Keratinocyte (primary cell): ENCODE data around the gene ANKS1B. TPM values are rescaled to one million over a fixed set of nuclear protein-coding genes. Genes with fewer than 3 reads are reported as not detected.

ENCODE experiments used
- DNase-seq: peaks from one replicate; pipeline ENCODE4 v3.0.0-alpha.2; 2011; ENCODE audit warnings: low read depth, missing footprints, low spot score
- FAIRE-seq: peaks from 2 replicates; lab custom pipeline; 2011; peaks lifted over from hg19 to GRCh38; lab: Jason Lieb, UNC
- H2AFZ ChIP-seq: 2 replicates; pipeline ENCODE4 v1.6.0; 2012; ENCODE audit warnings: low read length, control low read depth, inconsistent platforms; ENCODE audit not compliant: control insufficient read depth
- H3K27ac ChIP-seq: 2 replicates; pipeline ENCODE4 v1.5.1; 2011; ENCODE audit warnings: low read length; ENCODE audit not compliant: control insufficient read depth, insufficient read depth
- H3K27me3 ChIP-seq: 3 replicates; pipeline ENCODE4 v1.6.0; 2011; ENCODE audit warnings: low read length; ENCODE audit not compliant: control insufficient read depth, insufficient read depth; ENCODE audit errors: extremely low read depth
- H3K36me3 ChIP-seq, 2 experiments: 2 replicates in 1 of 2; 3 replicates in 1 of 2; pipeline ENCODE4 v1.5.1; 2011; ENCODE audit warnings: low read length in 2 of 2, mild to moderate bottlenecking in 1 of 2; ENCODE audit not compliant: control insufficient read depth in 2 of 2, insufficient read depth in 2 of 2; ENCODE audit errors: extremely low read depth in 1 of 2
- H3K4me1 ChIP-seq: 3 replicates; pipeline ENCODE4 v1.5.1; 2011; ENCODE audit warnings: low read length; ENCODE audit not compliant: control insufficient read depth, insufficient read depth; ENCODE audit errors: extremely low read depth
- H3K4me2 ChIP-seq: 3 replicates; pipeline ENCODE4 v1.6.0; 2011; ENCODE audit warnings: low read depth, low read length; ENCODE audit not compliant: control insufficient read depth, insufficient read depth; ENCODE audit errors: extremely low read depth
- H3K4me3 ChIP-seq, 3 experiments: fragments of 200-600 bp in 1 of 3; sonication (generic) in 1 of 3; 2 replicates in 2 of 3; 3 replicates in 1 of 3; pipeline ENCODE4 v1.5.1; 2011 to 2016; ENCODE audit warnings: low read length in 3 of 3, mild to moderate bottlenecking in 3 of 3, control low read depth in 2 of 3, inconsistent platforms in 1 of 3, low read depth in 1 of 3, mixed read lengths in 1 of 3, mixed run types in 1 of 3, moderate library complexity in 1 of 3; ENCODE audit not compliant: control insufficient read depth in 2 of 3, insufficient read depth in 2 of 3; ENCODE audit errors: extremely low read depth in 1 of 3
- H3K79me2 ChIP-seq: 2 replicates; pipeline ENCODE4 v1.6.0; 2012; ENCODE audit warnings: low read length; ENCODE audit not compliant: control insufficient read depth, insufficient read depth
- H3K9ac ChIP-seq: 3 replicates; pipeline ENCODE4 v1.6.0; 2011; ENCODE audit warnings: low read length; ENCODE audit not compliant: control insufficient read depth, insufficient read depth; ENCODE audit errors: extremely low read depth
- H3K9me1 ChIP-seq: 3 replicates; pipeline ENCODE4 v1.6.0; 2011; ENCODE audit warnings: low read length; ENCODE audit not compliant: control insufficient read depth, insufficient read depth; ENCODE audit errors: extremely low read depth
- H3K9me3 ChIP-seq: 2 replicates; pipeline ENCODE4 v1.5.1; 2012; ENCODE audit warnings: low read depth, low read length; ENCODE audit not compliant: control insufficient read depth
- H4K20me1 ChIP-seq: 3 replicates; pipeline ENCODE4 v1.6.0; 2011; ENCODE audit warnings: low read length; ENCODE audit not compliant: control insufficient read depth, insufficient read depth; ENCODE audit errors: extremely low read depth
- EZH2 ChIP-seq: IDR thresholded peaks from one replicate; pipeline ENCODE4 v1.6.1; 2012; ENCODE audit warnings: inconsistent platforms, mild to moderate bottlenecking, low read length, moderate library complexity
- dilution Hi-C: fragments of 300-500 bp; cut with MboI; formaldehyde crosslinking; loops from one replicate; pipeline ENCODE4 v1.7.0; 2020; ENCODE audit warnings: low sequenced_read_pairs; ENCODE audit not compliant: extremely low pct_ligation_motif_present
- polyA plus RNA-seq, 5 experiments: library from polyadenylated mRNA; depleted of rRNA in 3 of 5; stranded (reverse) in 3 of 5; stranded (forward) in 1 of 5; unstranded in 1 of 5; fragments of >200 nt; gene quantifications; 1 replicate in 1 of 5; 2 replicates in 3 of 5; 3 replicates in 1 of 5; pipeline versions ENCODE4 v1.2.1 to v1.2.3, GENCODE V29; 2011 to 2012; ENCODE audit warnings: missing spikeins in 2 of 5, low read depth in 1 of 5, low replicate concordance in 1 of 5
- TF ChIP-seq, protein P1 (sequence below), 3 experiments: IDR thresholded peaks in 1 of 3; conservative IDR thresholded peaks in 1 of 3; optimal IDR thresholded peaks in 1 of 3; 2 replicates in 2 of 3; 3 replicates in 1 of 3; pipeline versions ENCODE3 to v1.5.1; 2011; ENCODE audit warnings: low read length in 3 of 3, mild to moderate bottlenecking in 3 of 3, moderate library complexity in 2 of 3, control low read depth in 1 of 3, inconsistent platforms in 1 of 3; ENCODE audit not compliant: insufficient read depth in 2 of 3; ENCODE audit errors: extremely low read depth in 1 of 3

ANKS1B gene
- polyA plus RNA-seq, 1 donor (not counting 4 experiments of a cell fraction or from before 2014, with no cell fraction given), result not detected

DNA sequence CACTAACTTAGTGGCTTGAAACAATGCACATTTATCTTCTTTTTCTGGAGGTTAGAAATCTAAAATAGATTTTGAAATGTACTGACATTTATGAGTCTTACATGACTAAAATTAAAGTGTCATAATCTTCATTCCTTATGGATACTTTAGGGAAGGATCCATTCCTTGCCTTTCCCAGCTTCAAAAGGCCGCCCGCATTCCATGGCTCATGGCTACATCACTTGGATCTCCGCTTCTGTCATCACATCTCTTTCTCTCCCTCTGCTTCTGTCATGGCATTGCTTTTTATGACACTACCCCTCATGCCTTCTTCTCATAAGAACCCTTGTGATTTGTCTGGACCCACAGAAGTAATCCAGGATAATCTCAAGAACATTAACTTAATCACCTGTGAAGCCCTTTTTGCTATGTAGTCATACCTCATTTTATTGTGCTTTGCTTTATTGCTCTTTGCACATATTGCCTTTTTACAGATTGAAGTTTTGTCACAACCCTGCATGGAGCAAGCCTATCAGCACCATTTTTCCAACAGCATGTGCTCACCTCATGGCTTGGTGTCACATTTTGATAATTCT is 270.7 kb downstream of the ANKS1B start:
- dilution Hi-C loops, result no loop called here

DNA sequence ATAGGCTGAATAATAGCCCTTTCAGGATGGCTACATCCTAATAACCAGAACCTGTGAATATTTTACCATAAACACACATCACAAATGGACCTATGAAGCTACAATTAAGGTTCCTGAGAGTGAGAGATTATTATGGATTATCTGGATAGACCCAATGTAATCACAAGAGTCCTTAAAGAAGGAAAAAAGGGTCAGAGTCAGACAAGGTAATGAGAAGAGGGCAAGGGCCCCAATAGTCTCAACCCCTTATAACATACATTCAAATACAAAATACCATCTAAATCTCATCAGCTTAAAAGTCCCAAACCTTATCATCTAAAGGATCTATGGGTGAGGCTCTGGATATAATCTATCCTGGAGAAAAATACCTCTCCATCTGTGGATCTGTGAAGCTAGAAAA is 272.5 kb downstream of the ANKS1B start:
- no peak overlapping the region for H3K4me3 ChIP-seq
- TF ChIP-seq, protein P1, sequence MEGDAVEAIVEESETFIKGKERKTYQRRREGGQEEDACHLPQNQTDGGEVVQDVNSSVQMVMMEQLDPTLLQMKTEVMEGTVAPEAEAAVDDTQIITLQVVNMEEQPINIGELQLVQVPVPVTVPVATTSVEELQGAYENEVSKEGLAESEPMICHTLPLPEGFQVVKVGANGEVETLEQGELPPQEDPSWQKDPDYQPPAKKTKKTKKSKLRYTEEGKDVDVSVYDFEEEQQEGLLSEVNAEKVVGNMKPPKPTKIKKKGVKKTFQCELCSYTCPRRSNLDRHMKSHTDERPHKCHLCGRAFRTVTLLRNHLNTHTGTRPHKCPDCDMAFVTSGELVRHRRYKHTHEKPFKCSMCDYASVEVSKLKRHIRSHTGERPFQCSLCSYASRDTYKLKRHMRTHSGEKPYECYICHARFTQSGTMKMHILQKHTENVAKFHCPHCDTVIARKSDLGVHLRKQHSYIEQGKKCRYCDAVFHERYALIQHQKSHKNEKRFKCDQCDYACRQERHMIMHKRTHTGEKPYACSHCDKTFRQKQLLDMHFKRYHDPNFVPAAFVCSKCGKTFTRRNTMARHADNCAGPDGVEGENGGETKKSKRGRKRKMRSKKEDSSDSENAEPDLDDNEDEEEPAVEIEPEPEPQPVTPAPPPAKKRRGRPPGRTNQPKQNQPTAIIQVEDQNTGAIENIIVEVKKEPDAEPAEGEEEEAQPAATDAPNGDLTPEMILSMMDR (optimal IDR thresholded peaks at IDR 0.05 in 1 of 3, IDR thresholded peaks at IDR 0.05 in 1 of 3, conservative IDR thresholded peaks at IDR 0.05 in 1 of 3; ENCODE audit: extremely low read depth in 1 of 3, insufficient read depth in 2 of 3, low read length in 3 of 3), result no peak
- no peak overlapping the region for H3K4me2 ChIP-seq
- FAIRE-seq (no peak), DNase-seq (no peak)
- H3K36me3 ChIP-seq, result no peaks in the 10 kb centered on the region
- H3K9me1 ChIP-seq, result no peaks in the 10 kb centered on the region
- H4K20me1 ChIP-seq, result no peaks in the 10 kb centered on the region
- H3K9ac ChIP-seq, result no peak overlapping the region
- dilution Hi-C loops, result no loop called here
- no peaks in the 10 kb centered on the region for H3K9me3 ChIP-seq
- H3K27me3 ChIP-seq, result no peaks in the 10 kb centered on the region
- no peaks in the 10 kb centered on the region for H3K4me1 ChIP-seq
- H3K27ac ChIP-seq, result no peak overlapping the region
- no peaks in the 10 kb centered on the region for H3K79me2 ChIP-seq
- no peak overlapping the region for H2AFZ ChIP-seq

More for the DNA sequence above, 270.7 kb downstream of the ANKS1B start:
- FAIRE-seq (no peak), DNase-seq (no peak)
- Histone ChIP-seq H3K4me2 (no peak overlapping the region), H2AFZ (no peak overlapping the region), H3K9me1 (no peaks in the 10 kb centered on the region), H3K27ac (no peak overlapping the region), H3K9me3 (no peaks in the 10 kb centered on the region), H3K36me3 (no peaks in the 10 kb centered on the region), H3K27me3 (no peaks in the 10 kb centered on the region), H4K20me1 (no peaks in the 10 kb centered on the region), H3K9ac (no peak overlapping the region), H3K4me3 (no peak overlapping the region), H3K4me1 (no peaks in the 10 kb centered on the region), H3K79me2 (no peaks in the 10 kb centered on the region)
- no peak for TF ChIP-seq EZH2
- TF ChIP-seq, protein P1 (optimal IDR thresholded peaks at IDR 0.05 in 1 of 3, IDR thresholded peaks at IDR 0.05 in 1 of 3, conservative IDR thresholded peaks at IDR 0.05 in 1 of 3; ENCODE audit: extremely low read depth in 1 of 3, insufficient read depth in 2 of 3, low read length in 3 of 3), result no peak
